SK-N-SH (cell line): ENCODE data around the gene IGLON5. TPM values are rescaled to one million over a fixed set of nuclear protein-coding genes. Genes with fewer than 3 reads are reported as not detected.

ENCODE experiments used
- CTCF ChIA-PET: fragments of 300-600, 350-600 bp; formaldehyde crosslinking; extraction: SDS; loops from one replicate; lab custom pipeline; 2021; lab: Yijun Ruan, JAX
- POLR2A ChIA-PET: fragments of 350-600 bp; sonication (Branson Sonifier 250); formaldehyde crosslinking; extraction: SDS; loops from one replicate; lab custom pipeline; 2020; ENCODE audit warnings: antibody characterized with exemption, inconsistent platforms; lab: Yijun Ruan, JAX
- DNase-seq: peaks from one replicate; pipeline ENCODE4 v3.0.0; 2012
- H2AFZ ChIP-seq: fragments of 200-600 bp; sonication (generic); 2 replicates; pipeline ENCODE4 v1.8.1; 2016; ENCODE audit warnings: antibody characterized with exemption, mild to moderate bottlenecking, low read depth
- H3F3A ChIP-seq: fragments of 200-600 bp; sonication (generic); replicated peaks from 2 replicates; pipeline ENCODE3; 2016; ENCODE audit warnings: antibody characterized with exemption, mild to moderate bottlenecking; ENCODE audit not compliant: insufficient read depth
- H3K27ac ChIP-seq, 2 experiments: fragments of 200-500 bp in 1 of 2; fragments of 200-600 bp in 1 of 2; sonication (Bioruptor generic) in 1 of 2; sonication (generic), shearing (Covaris generic) in 1 of 2; 2 replicates each; pipeline versions ENCODE4 v1.5.1 to v1.6.1; 2014 to 2016; ENCODE audit warnings: low read depth in 2 of 2, inconsistent platforms in 1 of 2, low read length in 1 of 2, mild to moderate bottlenecking in 1 of 2, mixed read lengths in 1 of 2
- H3K27me3 ChIP-seq: fragments of 200-600 bp; sonication (generic), shearing (Covaris generic); 2 replicates; pipeline ENCODE4 v1.6.1; 2016; ENCODE audit warnings: mixed run types; ENCODE audit not compliant: insufficient read depth
- H3K36me3 ChIP-seq, 2 experiments: fragments of 200-500 bp in 1 of 2; fragments of 200-600 bp in 1 of 2; sonication (Bioruptor generic) in 1 of 2; sonication (generic) in 1 of 2; replicated peaks in 1 of 2; 2 replicates each; pipeline versions ENCODE3 to v1.5.1; 2014 to 2016; ENCODE audit warnings: low read length in 1 of 2, mild to moderate bottlenecking in 1 of 2; ENCODE audit not compliant: insufficient read depth in 2 of 2, control insufficient read depth in 1 of 2
- H3K4me1 ChIP-seq, 2 experiments: fragments of 200-500 bp in 1 of 2; fragments of 200-600 bp in 1 of 2; sonication (Bioruptor generic) in 1 of 2; sonication (generic), shearing (Covaris generic) in 1 of 2; 2 replicates each; pipeline versions ENCODE4 v1.5.1 to v1.6.1; 2014 to 2016; ENCODE audit warnings: low read depth in 1 of 2, low read length in 1 of 2, mixed run types in 1 of 2; ENCODE audit not compliant: insufficient read depth in 2 of 2, control insufficient read depth in 1 of 2
- H3K4me2 ChIP-seq: fragments of 200-600 bp; sonication (generic), shearing (Covaris generic); 2 replicates; pipeline ENCODE4 v1.6.1; 2017; ENCODE audit warnings: mixed run types
- H3K4me3 ChIP-seq, 2 experiments: fragments of 200-500 bp in 1 of 2; fragments of 200-600 bp in 1 of 2; sonication (Bioruptor generic) in 1 of 2; sonication (generic), shearing (Covaris generic) in 1 of 2; 2 replicates each; pipeline versions ENCODE4 v1.5.1 to v1.8.1; 2014 to 2016; ENCODE audit warnings: low read depth in 2 of 2, inconsistent platforms in 1 of 2, low read length in 1 of 2, mild to moderate bottlenecking in 1 of 2, mixed read lengths in 1 of 2, moderate library complexity in 1 of 2
- H3K79me2 ChIP-seq: fragments of 200-600 bp; sonication (generic); 2 replicates; pipeline ENCODE4 v1.8.1; 2017; ENCODE audit warnings: mild to moderate bottlenecking; ENCODE audit not compliant: insufficient read depth
- H3K9ac ChIP-seq: fragments of 200-600 bp; sonication (generic); 2 replicates; pipeline ENCODE4 v1.6.1; 2017; ENCODE audit warnings: mixed run types
- H3K9me2 ChIP-seq: fragments of 200-600 bp; sonication (generic); 2 replicates; pipeline ENCODE4 v1.6.1; 2017; ENCODE audit warnings: mixed run types
- H3K9me3 ChIP-seq: fragments of 200-600 bp; sonication (generic); 2 replicates; pipeline ENCODE4 v1.6.1; 2017; ENCODE audit warnings: mixed run types, mild to moderate bottlenecking, moderate library complexity
- H4K20me1 ChIP-seq: fragments of 200-600 bp; sonication (generic); 2 replicates; pipeline ENCODE4 v1.6.1; 2017; ENCODE audit warnings: mild to moderate bottlenecking, mixed run types; ENCODE audit not compliant: insufficient read depth
- CHD2 ChIP-seq: fragments of 150-350 bp; IDR thresholded peaks from 2 replicates; pipeline ENCODE4 v1.6.1; 2018; ENCODE audit warnings: low read length; ENCODE audit not compliant: partially characterized antibody
- CTCF ChIP-seq: fragments of 200-600 bp; sonication (generic); IDR thresholded peaks from 2 replicates; pipeline ENCODE4 v1.6.1; 2017; ENCODE audit warnings: antibody characterized with exemption, mild to moderate bottlenecking, moderate library complexity
- ELF1 ChIP-seq: IDR thresholded peaks from 2 replicates; pipeline ENCODE4 v1.4.0; 2012
- EP300 ChIP-seq, 2 experiments: IDR thresholded peaks; 2 replicates each; pipeline versions ENCODE4 v1.4.0 to v1.6.1; 2012; ENCODE audit warnings: borderline replicate concordance in 1 of 2, low read depth in 1 of 2, low read length in 1 of 2
- EZH2phosphoT487 ChIP-seq: fragments of 200-600 bp; sonication (generic); IDR thresholded peaks from 2 replicates; pipeline ENCODE4 v1.6.1; 2017; ENCODE audit warnings: low read depth, mixed run types, mild to moderate bottlenecking, antibody characterized with exemption, moderate library complexity, borderline replicate concordance
- FOXJ3 ChIP-seq: sonication (generic); formaldehyde crosslinking; IDR thresholded peaks from 2 replicates; pipeline ENCODE4 v1.5.1; 2020; ENCODE audit warnings: mild to moderate bottlenecking, missing genetic modification reagents
- FOXM1 ChIP-seq: IDR thresholded peaks from 2 replicates; pipeline ENCODE4 v1.4.0; 2012; ENCODE audit warnings: low read depth, mild to moderate bottlenecking
- IRF3 ChIP-seq: fragments of 150-350 bp; IDR thresholded peaks from 2 replicates; pipeline ENCODE4 v1.6.1; 2016; ENCODE audit warnings: mild to moderate bottlenecking, low read depth, low read length
- JUND ChIP-seq: IDR thresholded peaks from 2 replicates; pipeline ENCODE4 v1.4.0; 2012
- MAX ChIP-seq: IDR thresholded peaks from 2 replicates; pipeline ENCODE4 v1.4.0; 2012; ENCODE audit warnings: low read depth
- MEF2A ChIP-seq: IDR thresholded peaks from 2 replicates; pipeline ENCODE4 v1.4.0; 2012; ENCODE audit warnings: low read depth, borderline replicate concordance
- MXI1 ChIP-seq: IDR thresholded peaks from 2 replicates; pipeline ENCODE4 v1.6.1; 2012; ENCODE audit warnings: mild to moderate bottlenecking, low read depth, low read length, improper control_type of control experiment
- NFIC ChIP-seq: IDR thresholded peaks from 2 replicates; pipeline ENCODE4 v1.4.0; 2012; ENCODE audit warnings: borderline replicate concordance
- PBX3 ChIP-seq: IDR thresholded peaks from 2 replicates; pipeline ENCODE4; 2012
- POLR2AphosphoS5 ChIP-seq: IDR thresholded peaks from 2 replicates; pipeline ENCODE4 v1.6.1; 2012; ENCODE audit warnings: low read depth, low read length
- RAD21 ChIP-seq: IDR thresholded peaks from 2 replicates; pipeline ENCODE4 v1.6.1; 2012; ENCODE audit warnings: mild to moderate bottlenecking, low read length
- RXRA ChIP-seq: IDR thresholded peaks from 2 replicates; pipeline ENCODE4 v1.4.0; 2012; ENCODE audit warnings: low read depth, mild to moderate bottlenecking, borderline replicate concordance
- SIN3A ChIP-seq: IDR thresholded peaks from 2 replicates; pipeline ENCODE4 v1.6.1; 2012; ENCODE audit warnings: low read depth, mild to moderate bottlenecking, low read length, moderate library complexity, borderline replicate concordance
- SMC3 ChIP-seq: IDR thresholded peaks from 2 replicates; pipeline ENCODE4 v1.6.1; 2012; ENCODE audit warnings: low read depth, low read length, improper control_type of control experiment
- TAF1 ChIP-seq: IDR thresholded peaks from 2 replicates; pipeline ENCODE4 v1.6.1; 2012; ENCODE audit warnings: low read depth, mild to moderate bottlenecking, low read length, moderate library complexity, borderline replicate concordance
- TCF12 ChIP-seq: IDR thresholded peaks from 2 replicates; pipeline ENCODE4 v1.4.0; 2012
- USF1 ChIP-seq: IDR thresholded peaks from 2 replicates; pipeline ENCODE4 v1.4.0; 2012; ENCODE audit warnings: low read depth, borderline replicate concordance
- USF2 ChIP-seq: fragments of 150-350 bp; IDR thresholded peaks from 2 replicates; pipeline ENCODE4 v1.6.1; 2017; ENCODE audit warnings: antibody characterized with exemption, low read length, low read depth, borderline replicate concordance
- YY1 ChIP-seq: IDR thresholded peaks from 2 replicates; pipeline ENCODE4 v1.4.0; 2012; ENCODE audit warnings: low read depth, mild to moderate bottlenecking
- ZBTB33 ChIP-seq: IDR thresholded peaks from 2 replicates; pipeline ENCODE4 v1.4.0; 2012; ENCODE audit warnings: low read depth, borderline replicate concordance
- WGBS: methylation state at CpG from one replicate; pipeline ENCODE4 v1.1.6; 2017; ENCODE audit warnings: low lambda C conversion rate; 5-methylcytosine and 5-hydroxymethylcytosine counted together
- polyA plus RNA-seq, 3 experiments: library from polyadenylated mRNA; depleted of rRNA; stranded (reverse); fragments of >200 nt; gene quantifications; 2 replicates each; pipeline ENCODE4 v1.2.3, GENCODE V29; 2012

IGLON5 gene
- polyA plus RNA-seq, 1 of the 3 experiments (the other 2 are of a cell fraction), result 0.36 TPM

GRCh38 chr19:51366389-51367254 is 55.2 kb downstream of the IGLON5 start:
- no peaks in the 10 kb centered on the region for H3K27me3 ChIP-seq
- H3K79me2 ChIP-seq, result peaks cover 6% of the 10 kb centered on the region
- peaks cover 6 to 21% of the 10 kb centered on the region in 2 experiments; a peak in 3 of 4 replicates for H3K4me1 ChIP-seq
- no peaks in the 10 kb centered on the region for H3K9me2 ChIP-seq
- H3K4me2 ChIP-seq, result peak overlapping the region; percentile 100
- H3K4me3 ChIP-seq, result peak overlapping the region; percentile 77 to 80
- no peaks in the 10 kb centered on the region for H4K20me1 ChIP-seq
- DNase-seq, result peak; percentile 96
- no peaks in the 10 kb centered on the region for H3F3A ChIP-seq
- peak overlapping the region; percentile 87 for H3K9ac ChIP-seq
- no peaks in the 10 kb centered on the region for H3K36me3 ChIP-seq
- H3K9me3 ChIP-seq, result no peaks in the 10 kb centered on the region
- H2AFZ ChIP-seq, result peak overlapping the region; percentile 77
- CTCF ChIA-PET, result interaction anchor here (1.3 kb wide), 1 partner anchor 26 kb away, joined by 5 read pairs; no protein-coding TSS in a partner anchor
- POLR2A ChIA-PET, result interaction anchor here (1.5 kb wide), 1 partner anchor 27 kb away, joined by 7 read pairs; no protein-coding TSS in a partner anchor
- peak overlapping the region; percentile 79 to 84 for H3K27ac ChIP-seq
- under 1% methylated on average over 49 of the region's 54 CpGs for WGBS
- TF ChIP-seq ELF1 (no peak), RAD21 (no peak), CTCF (no peak), SIN3A (no peak), USF1 (no peak), POLR2AphosphoS5 (peak; percentile 64; the same call in 1 of the 2 replicates), PBX3 (peak; percentile 42), TAF1 (peak; percentile 30), EP300 (IDR thresholded peaks at IDR 0.05; ENCODE audit: borderline replicate concordance in 1 of 2, low read depth in 1 of 2, low read length in 1 of 2) (no peak), SMC3 (no peak), MXI1 (peak; percentile 56; the same call in 1 of the 2 replicates), MAX (peak; percentile 25; the same call in 1 of the 2 replicates), RXRA (peak; percentile 39; the same call in 1 of the 2 replicates), TCF12 (no peak), EZH2phosphoT487 (no peak), FOXM1 (no peak), USF2 (no peak), NFIC (no peak), ZBTB33 (no peak), JUND (no peak), YY1 (no peak), CHD2 (peak; percentile 69), IRF3 (no peak), FOXJ3 (CRISPR knock-in tag) (no peak), MEF2A (no peak)
